H9 (cell line): Measurements from ENCODE around the gene KRTAP5-4. TPM values are rescaled to one million over a fixed set of nuclear protein-coding genes. Genes with fewer than 3 reads are reported as not detected.

Experiments used
- DNase-seq: peaks from one replicate; pipeline ENCODE4 v3.0.0-alpha.2; 2017
- H2AFZ ChIP-seq: one replicate; pipeline ENCODE4 v1.6.1; 2013; ENCODE audit warnings: mild to moderate bottlenecking, low read length, control low read depth, moderate library complexity
- H2AK5ac ChIP-seq: 2 replicates; pipeline ENCODE4 v1.6.1; 2013; ENCODE audit warnings: low read length, control low read depth, mixed read lengths; ENCODE audit not compliant: insufficient read length
- H2BK120ac ChIP-seq: one replicate; pipeline ENCODE4 v1.6.1; 2013; ENCODE audit warnings: low read depth, mild to moderate bottlenecking, low read length, control low read depth, inconsistent platforms; ENCODE audit not compliant: poor library complexity, severe bottlenecking
- H2BK12ac ChIP-seq: 2 replicates; pipeline ENCODE4 v1.6.1; 2013; ENCODE audit warnings: low read length, control low read depth, mixed read lengths, low read depth; ENCODE audit not compliant: insufficient read length
- H2BK15ac ChIP-seq: 2 replicates; pipeline ENCODE4 v1.6.1; 2013; ENCODE audit warnings: low read depth, low read length, control low read depth
- H2BK20ac ChIP-seq: one replicate; pipeline ENCODE4 v1.6.1; 2013; ENCODE audit warnings: low read depth, mild to moderate bottlenecking, low read length, control low read depth, inconsistent platforms; ENCODE audit not compliant: poor library complexity, severe bottlenecking
- H2BK5ac ChIP-seq: 2 replicates; pipeline ENCODE4 v1.6.1; 2013; ENCODE audit warnings: low read length, control low read depth, mixed read lengths; ENCODE audit not compliant: insufficient read length
- H3K14ac ChIP-seq: 2 replicates; pipeline ENCODE4 v1.6.1; 2013; ENCODE audit warnings: low read length, control low read depth; ENCODE audit not compliant: insufficient read depth
- H3K18ac ChIP-seq: 2 replicates; pipeline ENCODE4 v1.6.1; 2013; ENCODE audit warnings: low read depth, mild to moderate bottlenecking, mixed read lengths, low read length, control low read depth; ENCODE audit not compliant: insufficient read length
- H3K23ac ChIP-seq: 2 replicates; pipeline ENCODE4 v1.6.1; 2013; ENCODE audit warnings: low read length, control low read depth, mixed read lengths, low read depth; ENCODE audit not compliant: insufficient read length
- H3K23me2 ChIP-seq: 2 replicates; pipeline ENCODE4 v1.6.1; 2013; ENCODE audit warnings: low read depth, mild to moderate bottlenecking, mixed read lengths, low read length, control low read depth; ENCODE audit not compliant: insufficient read length, poor library complexity, severe bottlenecking
- H3K27ac ChIP-seq: 2 replicates; pipeline ENCODE4 v1.5.1; 2013; ENCODE audit warnings: low read length, control low read depth, mixed read lengths, low read depth; ENCODE audit not compliant: insufficient read length
- H3K27me3 ChIP-seq: 2 replicates; pipeline ENCODE4 v1.6.1; 2013; ENCODE audit warnings: low read length, control low read depth, inconsistent platforms; ENCODE audit not compliant: insufficient read depth
- H3K4ac ChIP-seq: 2 replicates; pipeline ENCODE4 v1.6.1; 2013; ENCODE audit warnings: low read depth, mild to moderate bottlenecking, control low read depth, inconsistent platforms, low read length, moderate library complexity
- H3K4me1 ChIP-seq: 2 replicates; pipeline ENCODE4 v1.6.1; 2013; ENCODE audit warnings: low read length, control low read depth, inconsistent platforms; ENCODE audit not compliant: insufficient read depth
- H3K4me2 ChIP-seq: 2 replicates; pipeline ENCODE4 v1.6.1; 2013; ENCODE audit warnings: low read length, control low read depth, mixed read lengths; ENCODE audit not compliant: insufficient read length, insufficient read depth
- H3K56ac ChIP-seq: 2 replicates; pipeline ENCODE4 v1.6.1; 2013; ENCODE audit warnings: low read depth, mild to moderate bottlenecking, mixed read lengths, low read length, control low read depth; ENCODE audit not compliant: insufficient read length
- H3K79me1 ChIP-seq: 2 replicates; pipeline ENCODE4 v1.6.1; 2013; ENCODE audit warnings: low read depth, mild to moderate bottlenecking, moderate library complexity, low read length, control low read depth, inconsistent platforms; ENCODE audit not compliant: insufficient read depth, poor library complexity, severe bottlenecking
- H3K79me2 ChIP-seq: 2 replicates; pipeline ENCODE4 v1.6.1; 2013; ENCODE audit warnings: low read length, control low read depth, inconsistent platforms; ENCODE audit not compliant: insufficient read depth
- H3K9ac ChIP-seq: 2 replicates; pipeline ENCODE4 v1.6.1; 2013; ENCODE audit warnings: low read length, control low read depth, mixed read lengths; ENCODE audit not compliant: insufficient read length; ENCODE audit errors: extremely low read depth
- H3K9me3 ChIP-seq: one replicate; pipeline ENCODE4 v1.6.1; 2013; ENCODE audit warnings: low read depth, low read length, inconsistent platforms; ENCODE audit not compliant: control insufficient read depth
- H3T11ph ChIP-seq: one replicate; pipeline ENCODE4 v1.6.1; 2013; ENCODE audit warnings: mild to moderate bottlenecking, low read length, control low read depth, inconsistent platforms
- H4K20me1 ChIP-seq: one replicate; pipeline ENCODE4 v1.6.1; 2013; ENCODE audit not compliant: control insufficient read depth, insufficient read length, insufficient read depth
- H4K5ac ChIP-seq: 2 replicates; pipeline ENCODE4 v1.6.1; 2013; ENCODE audit warnings: low read depth, mild to moderate bottlenecking, mixed read lengths, low read length, control low read depth; ENCODE audit not compliant: insufficient read length
- H4K8ac ChIP-seq: replicated peaks from 2 replicates; pipeline ENCODE4 v1.6.1; 2013; ENCODE audit warnings: low read length, control low read depth, mixed read lengths, low read depth; ENCODE audit not compliant: insufficient read length
- H4K91ac ChIP-seq: 2 replicates; pipeline ENCODE4 v1.6.1; 2013; ENCODE audit warnings: low read depth, mild to moderate bottlenecking, moderate library complexity, mixed read lengths, low read length, control low read depth; ENCODE audit not compliant: insufficient read length
- H3K27ac Mint-ChIP-seq, 3 experiments: 2 replicates in 2 of 3; 3 replicates in 1 of 3; pipeline ENCODE4 v1.8.0; 2020 to 2021; ENCODE audit warnings: mixed read lengths in 3 of 3, mild to moderate bottlenecking in 1 of 3, moderate library complexity in 1 of 3
- H3K27me3 Mint-ChIP-seq: 2 replicates; pipeline ENCODE4 v1.8.0; 2021; ENCODE audit warnings: low read depth, mild to moderate bottlenecking, moderate library complexity, mixed read lengths
- H3K36me3 Mint-ChIP-seq, 3 experiments: 2 replicates in 2 of 3; 3 replicates in 1 of 3; pipeline ENCODE4 v1.8.0; 2020 to 2021; ENCODE audit warnings: low read depth in 3 of 3, mixed read lengths in 3 of 3; ENCODE audit not compliant: insufficient read depth in 1 of 3
- H3K4me1 Mint-ChIP-seq, 2 experiments: 2 replicates each; pipeline ENCODE4 v1.8.0; 2020; ENCODE audit warnings: mixed read lengths in 2 of 2
- H3K4me3 Mint-ChIP-seq, 2 experiments: 2 replicates in 1 of 2; 3 replicates in 1 of 2; pipeline ENCODE4 v1.8.0; 2020 to 2021; ENCODE audit warnings: mild to moderate bottlenecking in 2 of 2, mixed read lengths in 2 of 2, moderate library complexity in 1 of 2
- H3K9me3 Mint-ChIP-seq, 2 experiments: 2 replicates in 1 of 2; 3 replicates in 1 of 2; pipeline ENCODE4 v1.8.0; 2020; ENCODE audit warnings: mild to moderate bottlenecking in 2 of 2, mixed read lengths in 2 of 2, moderate library complexity in 1 of 2
- CTCF ChIP-seq: fragments of 200-600 bp; sonication (generic); conservative IDR thresholded peaks from 3 replicates; pipeline ENCODE4 v1.8.0; 2021; ENCODE audit warnings: antibody characterized with exemption, mild to moderate bottlenecking
- WGBS: extraction: QIAGEN DNeasy Blood & Tissue Kit; methylation state at CpG from one replicate; pipeline ENCODE4 v1.1.7; 2013; ENCODE audit warnings: missing lambda C conversion rate, low lambda C conversion rate, mixed read lengths; ENCODE audit not compliant: insufficient read length; ENCODE audit errors: extremely low coverage; 5-methylcytosine and 5-hydroxymethylcytosine counted together
- total RNA-seq: library from RNA; stranded (reverse); gene quantifications from 2 replicates; pipeline ENCODE4 v1.2.1, GENCODE V29; 2021

KRTAP5-4 gene
- total RNA-seq, 1 experiment from 2014 or later = not detected

DNA sequence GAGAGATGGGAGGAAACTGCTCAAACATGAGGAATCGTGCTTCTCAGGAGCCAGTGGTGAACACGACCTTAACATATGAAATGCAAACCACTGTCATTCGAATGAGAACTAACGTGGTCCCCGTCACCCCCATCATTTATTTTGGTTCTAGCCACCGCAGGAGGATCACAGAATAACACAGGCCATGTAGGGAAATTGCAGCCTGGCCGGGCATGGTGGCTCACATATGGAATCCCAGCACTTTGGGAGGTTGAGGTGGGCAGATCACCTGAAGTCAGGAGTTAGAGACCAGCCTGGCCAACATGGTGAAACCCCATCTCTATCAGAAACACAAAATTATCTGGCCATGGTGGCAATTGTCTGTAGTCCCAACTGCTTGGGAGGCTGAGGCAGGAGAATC is 34.7 kb upstream of the KRTAP5-4 start:
- WGBS = no CpG with 5 or more reads among the region's 7 CpGs
- Histone ChIP-seq H4K8ac (no peak overlapping the region), H3K14ac (no peak overlapping the region), H3K79me1 (no peaks in the 10 kb centered on the region), H3K9ac (no peak overlapping the region), H3K4me1 (no peaks in the 10 kb centered on the region), H4K20me1 (no peaks in the 10 kb centered on the region), H2AFZ (no peak overlapping the region), H2AK5ac (no peak overlapping the region), H2BK5ac (no peak overlapping the region), H4K5ac (no peak overlapping the region), H3K27ac (no peak overlapping the region), H3K18ac (no peak overlapping the region), H3K23ac (no peak overlapping the region), H3T11ph (no peak overlapping the region), H3K23me2 (no peaks in the 10 kb centered on the region), H3K27me3 (no peaks in the 10 kb centered on the region; the same call in 1 of the 2 replicates), H3K9me3 (no peaks in the 10 kb centered on the region), H3K4me2 (no peak overlapping the region), H3K79me2 (no peaks in the 10 kb centered on the region), H2BK20ac (no peak overlapping the region), H4K91ac (no peak overlapping the region), H3K4ac (no peak overlapping the region), H3K56ac (no peak overlapping the region), H2BK120ac (no peak overlapping the region), H2BK12ac (no peak overlapping the region), H2BK15ac (no peak overlapping the region)
- Mint-ChIP-seq H3K4me3 (no peak overlapping the region), H3K27me3 (peaks cover 42% of the 10 kb centered on the region), H3K36me3 (no peaks in the 10 kb centered on the region), H3K27ac (no peak overlapping the region; a peak in 1 of 7 replicates), H3K4me1 (peaks cover 4 to 8% of the 10 kb centered on the region in 2 experiments; a peak in 3 of 4 replicates), H3K9me3 (no peaks in the 10 kb centered on the region)
- no peak for DNase-seq
- no peak for TF ChIP-seq CTCF
